HG02973 (cell line): ENCODE results near the gene TBL1X.
A peak's percentile ranks its signal among the peaks of the same experiment; 100 is the strongest.
"Not testable (repeated sequence)": the region's sequence is repeated elsewhere in the genome, so short reads cannot be mapped to it uniquely, and the experiment has no call there.

Experiments
- ATAC-seq: cut with Tn5 transposase; IDR thresholded peaks from one replicate; pipeline ENCODE4 v1.9.1; 2021; ENCODE audit warnings: moderate library complexity; ENCODE audit not compliant: unreplicated experiment

TBL1X gene

DNA sequence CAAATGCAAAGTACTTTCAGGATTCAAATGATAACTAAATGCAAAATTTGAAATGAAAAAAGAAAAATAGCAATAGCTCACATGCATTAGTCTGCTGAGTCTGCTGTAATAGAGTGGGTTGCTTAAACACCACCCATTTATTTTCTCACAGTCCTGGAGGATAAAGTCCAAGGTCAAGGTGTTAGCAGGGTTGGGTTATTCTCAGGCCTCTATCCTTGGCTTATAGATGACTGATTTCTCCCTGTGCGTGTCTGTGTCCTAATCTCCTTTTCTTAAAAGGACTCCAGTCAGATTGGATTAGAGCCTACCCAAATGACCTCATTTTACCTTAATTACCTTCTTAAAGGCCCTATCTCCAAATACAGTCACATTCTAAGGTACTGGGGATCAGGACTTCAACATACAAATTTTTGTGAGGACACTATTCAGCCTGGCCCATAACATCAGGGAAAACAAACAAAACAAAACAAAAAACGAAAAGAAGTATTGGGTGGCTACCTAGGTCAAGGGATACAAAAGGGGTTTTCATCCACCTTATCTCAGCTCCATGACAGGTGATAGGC lies 6.3 kb upstream of the TBL1X start:
- no peak for ATAC-seq

GRCh38 chrX:9459186-9459748 lies 5.6 kb upstream of the TBL1X start:
- no peak for ATAC-seq

DNA sequence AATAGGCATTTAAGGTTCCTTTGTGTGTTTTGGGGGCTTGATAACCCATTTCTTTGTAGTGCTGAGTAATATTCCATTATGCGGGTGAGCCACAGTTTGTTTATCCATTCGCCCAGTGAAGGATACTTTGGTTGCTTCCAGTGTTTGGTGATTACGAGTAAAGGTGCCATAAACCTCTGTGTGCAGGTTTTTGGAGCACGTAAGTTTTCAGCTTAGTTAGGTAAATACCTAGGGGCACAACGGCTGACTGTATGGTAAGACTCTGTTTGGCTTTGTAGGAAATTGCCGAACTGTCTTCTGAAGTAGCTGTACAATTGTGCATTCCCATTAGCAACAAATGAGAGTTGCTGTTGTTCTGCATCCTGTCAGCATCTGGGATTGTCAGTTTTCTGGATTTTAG lies 3.8 kb upstream of the TBL1X start:
- no peak for ATAC-seq

- no peak for ATAC-seq
These were observed 2.4 kb upstream of the TBL1X start for GRCh38 chrX:9462456-9462855.

DNA sequence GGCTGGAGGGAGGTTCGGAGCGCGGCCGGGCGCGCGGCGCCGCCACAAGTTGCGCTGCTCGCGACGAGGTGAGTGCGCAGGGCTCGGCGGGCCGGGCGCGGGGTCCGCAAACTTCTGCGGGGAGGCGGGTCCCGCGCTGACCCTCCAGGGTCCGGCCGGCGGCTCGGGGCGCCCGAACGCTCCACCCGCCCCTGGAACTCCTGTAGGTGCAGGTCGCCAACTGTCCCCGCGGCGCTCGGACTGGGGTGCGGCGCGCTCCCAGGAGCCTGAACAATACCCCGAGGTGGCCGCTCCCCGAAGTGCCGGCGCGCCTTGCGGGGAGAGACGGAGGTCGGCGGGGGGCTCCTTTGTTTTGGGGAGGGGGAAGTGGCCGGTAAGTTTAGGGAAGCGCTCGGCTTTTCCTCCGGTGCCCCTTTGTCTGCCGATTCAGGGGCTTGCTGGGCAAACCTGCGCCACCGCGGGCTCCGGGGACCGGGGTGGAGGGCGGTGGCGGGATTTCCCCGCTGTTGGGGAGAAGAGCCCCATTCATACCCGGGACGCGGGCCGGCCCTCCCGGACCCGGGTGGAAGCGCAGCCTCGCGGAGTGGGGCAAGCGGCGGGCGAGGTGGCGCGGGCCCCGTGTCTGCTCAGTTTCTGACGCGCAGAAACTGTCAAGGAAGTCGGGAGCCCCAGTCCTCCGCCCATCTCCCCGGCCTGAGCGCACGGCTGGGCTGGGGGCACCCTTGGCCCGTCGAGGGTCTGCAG lies 694 bp downstream of the TBL1X start:
- peak; percentile 21 for ATAC-seq

DNA sequence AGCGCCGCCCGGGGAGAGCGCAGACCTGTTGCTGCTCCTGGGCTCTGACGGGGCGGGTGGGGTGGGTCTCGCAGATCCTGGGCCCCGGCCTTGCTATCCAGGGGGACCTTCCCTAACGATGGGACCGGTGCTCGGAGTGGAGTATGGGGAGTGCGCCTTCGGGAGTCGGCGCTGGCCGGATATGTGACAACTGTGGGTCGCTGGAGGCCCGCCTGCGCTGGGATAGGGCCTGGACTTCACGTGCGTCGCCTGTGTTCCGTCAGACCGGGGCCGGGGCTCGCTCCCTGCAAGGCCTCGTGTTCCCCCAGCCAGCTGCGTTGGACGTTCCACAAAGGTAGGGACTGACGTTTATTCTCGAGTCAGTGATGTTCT lies 1.3 kb downstream of the TBL1X start:
- no peak for ATAC-seq

GRCh38 chrX:9466736-9467135 lies 1.9 kb downstream of the TBL1X start:
- no peak for ATAC-seq

DNA sequence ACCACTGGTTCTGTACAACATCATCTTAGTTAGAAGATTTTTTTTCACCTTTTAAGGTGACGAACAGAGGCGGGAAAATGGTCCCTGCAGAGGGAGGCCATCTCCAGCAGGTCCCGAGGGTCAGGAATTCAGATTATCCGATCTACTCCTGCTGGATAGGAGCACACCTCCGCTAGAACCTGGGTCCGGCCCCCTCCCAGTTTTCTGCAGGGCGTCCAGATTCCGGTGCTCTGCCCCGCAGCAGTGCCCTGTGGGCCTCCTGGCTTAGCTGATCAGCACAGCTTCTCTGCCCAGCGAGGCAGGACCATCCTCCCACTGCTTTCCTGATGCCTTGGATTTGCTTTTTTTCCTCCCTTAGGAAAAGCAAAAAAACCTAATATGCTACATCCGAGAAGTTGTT lies 2.3 kb downstream of the TBL1X start:
- no peak for ATAC-seq

DNA sequence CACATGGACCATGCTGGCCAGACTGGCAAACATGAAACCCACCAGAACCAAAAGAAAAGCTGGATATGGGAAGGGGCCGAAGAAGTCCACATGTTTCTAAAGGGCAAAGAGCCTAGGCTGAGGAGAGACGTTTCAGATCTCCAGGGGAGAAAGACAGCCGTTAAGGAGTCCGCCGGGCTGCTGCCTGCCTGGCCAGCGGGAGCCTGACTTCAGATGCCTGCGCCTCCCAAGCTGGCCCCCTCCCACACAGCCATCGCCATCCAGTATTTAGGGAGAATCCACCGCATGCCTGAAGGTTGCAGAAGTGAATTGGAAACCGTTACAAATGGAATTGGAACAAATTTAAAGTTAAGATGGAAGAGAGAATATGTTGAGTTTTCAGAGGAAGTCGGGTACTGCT lies 2.9 kb downstream of the TBL1X start:
- no peak for ATAC-seq

GRCh38 chrX:9471571-9471985 lies 6.7 kb downstream of the TBL1X start:
- ATAC-seq = no peak

DNA sequence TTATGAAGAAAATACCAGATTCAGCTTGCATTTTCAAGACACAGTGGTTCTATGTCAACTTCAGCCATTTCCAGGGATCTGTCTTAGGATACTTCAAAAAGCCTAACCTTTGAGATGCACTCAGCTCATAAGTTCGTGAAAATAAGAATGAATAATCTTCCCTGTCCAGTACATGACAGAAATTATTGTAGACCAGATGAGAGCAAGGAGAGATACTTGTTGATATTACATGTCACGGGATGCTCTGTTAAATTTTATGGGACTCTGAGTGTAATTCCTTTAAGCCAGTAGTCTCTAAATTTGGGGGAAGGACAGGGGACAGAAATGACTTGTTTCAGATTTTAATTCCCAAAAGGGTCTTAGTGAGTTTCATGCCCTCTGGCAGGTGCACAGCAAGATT lies 8.8 kb downstream of the TBL1X start:
- ATAC-seq = no peak

- ATAC-seq = not testable (repeated sequence)
These were observed 10.6 kb downstream of the TBL1X start for GRCh38 chrX:9475417-9475816.

DNA sequence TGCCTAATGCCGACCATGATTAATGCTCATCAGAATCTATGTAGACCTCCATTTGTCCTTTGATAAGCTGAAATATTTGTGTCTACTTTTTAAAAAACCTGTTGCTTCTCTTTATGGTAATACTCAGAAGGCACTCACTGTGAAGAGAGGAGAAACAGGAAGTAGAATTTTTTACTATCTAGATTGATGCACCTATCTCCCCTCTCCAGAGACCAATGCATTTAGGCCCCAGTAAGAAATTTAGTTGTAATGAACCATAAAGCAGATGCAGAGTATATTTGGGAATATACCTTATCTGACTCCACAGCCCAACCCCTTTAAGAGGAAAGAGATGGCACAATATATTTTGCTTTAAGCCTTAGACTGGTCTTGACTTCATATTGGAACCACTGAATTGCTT lies 11.1 kb downstream of the TBL1X start:
- no peak for ATAC-seq

DNA sequence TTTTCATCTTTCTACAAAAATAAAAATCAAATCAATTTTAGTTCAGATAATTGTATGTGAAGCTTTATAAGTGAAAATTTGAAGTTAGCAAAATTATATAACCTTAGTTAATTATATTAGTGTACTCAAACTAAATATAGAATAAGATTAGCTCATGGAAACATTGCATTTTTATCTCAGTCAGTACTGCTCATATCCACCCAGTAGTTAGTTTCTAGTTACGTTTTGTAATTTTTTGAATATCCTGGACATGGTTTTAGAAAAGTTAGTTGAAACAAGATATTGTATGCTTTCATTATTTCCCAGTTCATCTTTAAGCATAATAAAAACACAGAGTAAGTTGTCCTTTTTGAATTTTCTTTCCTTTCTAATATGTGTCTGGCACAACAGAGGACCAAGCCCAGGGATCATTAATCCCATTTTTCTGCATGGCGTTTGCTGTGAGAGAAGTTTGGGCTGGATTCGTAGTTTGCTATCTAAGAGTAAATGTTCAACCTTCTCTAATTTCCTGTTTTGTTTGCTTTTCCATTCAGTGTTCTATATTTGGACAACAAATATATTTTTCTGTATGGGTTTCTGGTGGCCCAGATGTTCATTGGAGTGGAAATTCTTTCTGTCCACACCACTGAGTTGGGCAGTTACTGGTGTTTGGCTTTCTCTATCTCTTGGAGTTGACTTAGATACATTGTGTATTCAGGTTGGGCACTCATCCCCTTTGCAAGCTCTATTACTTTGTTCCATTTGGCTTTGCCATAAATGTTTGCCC lies 12.1 kb downstream of the TBL1X start:
- ATAC-seq = no peak

GRCh38 chrX:9482408-9482807 lies 17.6 kb downstream of the TBL1X start:
- ATAC-seq = no peak

DNA sequence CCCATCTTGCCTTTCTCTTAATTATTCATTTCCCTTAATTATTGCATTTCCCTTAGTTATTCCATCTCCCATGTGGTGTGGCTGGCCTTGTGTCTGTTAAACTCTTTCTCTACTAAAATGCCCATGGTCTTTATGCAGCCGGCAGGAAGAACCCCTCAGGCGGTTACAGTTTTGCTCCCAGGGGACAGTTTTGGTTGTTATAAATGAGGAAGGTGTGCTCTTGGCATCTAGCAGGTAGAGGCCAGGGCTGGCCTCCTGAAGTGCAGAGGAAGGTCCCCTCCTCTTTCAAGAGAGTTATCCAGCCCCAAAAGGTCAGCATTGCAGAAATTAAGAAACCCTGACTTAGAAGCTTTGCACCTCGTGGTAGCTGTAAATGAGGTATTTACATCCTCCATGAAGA lies 18.0 kb downstream of the TBL1X start:
- ATAC-seq = no peak

- ATAC-seq = no peak
These were observed 18.5 kb downstream of the TBL1X start for GRCh38 chrX:9483376-9483775.

DNA sequence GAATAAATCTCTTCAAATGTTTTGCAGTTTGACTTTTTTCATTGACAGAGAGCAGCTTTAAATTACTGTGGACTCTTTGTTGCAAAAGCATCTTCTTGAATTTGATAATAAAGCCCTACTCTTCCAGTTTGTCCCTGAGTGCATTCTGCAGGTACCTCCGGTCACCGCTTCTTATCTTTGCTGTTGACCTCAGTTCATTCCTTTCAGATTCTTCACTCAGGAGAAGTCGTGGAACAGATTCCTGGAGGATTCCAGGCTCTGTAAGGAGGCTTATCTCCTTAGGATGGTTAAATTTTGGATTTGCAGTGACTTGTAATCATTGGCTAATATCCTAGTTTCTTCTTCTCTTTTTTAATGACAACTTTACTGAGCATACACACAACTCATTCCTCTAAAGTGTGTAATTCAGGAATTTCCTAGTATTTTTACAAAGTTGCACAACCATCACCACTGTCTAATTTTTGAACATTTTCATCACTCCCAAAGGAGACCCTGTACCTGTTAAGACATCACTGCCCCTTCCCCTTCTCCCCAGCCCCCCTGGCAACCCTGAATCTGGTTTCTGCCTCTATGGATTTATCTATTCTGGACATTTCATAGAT lies 22.0 kb downstream of the TBL1X start:
- no peak for ATAC-seq

DNA sequence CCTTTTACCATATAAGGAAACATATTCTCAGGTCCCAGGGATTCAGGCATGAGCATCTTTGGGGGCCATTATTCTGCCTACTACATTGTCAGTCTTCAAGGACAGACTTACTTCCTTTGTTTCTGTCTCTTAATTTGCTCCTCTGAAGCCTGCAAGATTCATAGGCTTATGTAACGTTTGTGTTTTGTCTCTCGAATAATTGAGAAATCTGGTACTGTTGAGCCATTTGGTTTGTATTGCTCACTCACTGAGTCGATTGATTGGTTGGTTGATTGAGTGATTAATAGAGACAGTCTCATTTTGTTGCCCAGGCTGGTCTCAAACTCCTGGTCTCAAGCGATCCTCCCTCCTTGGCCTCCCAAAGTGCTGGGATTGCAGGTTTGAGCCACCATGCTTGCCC lies 23.7 kb downstream of the TBL1X start:
- no peak for ATAC-seq

DNA sequence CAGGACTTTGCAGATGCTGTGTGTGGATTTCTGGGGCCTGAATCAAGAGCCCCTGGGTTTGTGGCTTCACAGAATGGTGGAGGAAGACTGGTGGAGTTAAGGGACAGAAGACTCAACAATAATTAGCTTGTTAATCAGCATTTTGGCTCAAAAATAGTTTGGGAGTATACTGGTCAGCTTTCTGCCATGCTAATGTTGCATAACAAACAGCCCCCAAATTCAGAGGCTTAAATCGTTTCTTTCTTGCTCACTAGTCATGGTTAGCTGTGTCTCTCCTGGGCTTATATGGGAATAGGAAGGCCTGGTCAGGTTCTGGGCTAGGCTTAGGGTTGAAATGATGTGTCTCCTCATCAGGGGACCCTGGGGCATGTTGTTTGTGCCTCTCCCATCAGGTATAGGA lies 24.4 kb downstream of the TBL1X start:
- ATAC-seq = no peak

DNA sequence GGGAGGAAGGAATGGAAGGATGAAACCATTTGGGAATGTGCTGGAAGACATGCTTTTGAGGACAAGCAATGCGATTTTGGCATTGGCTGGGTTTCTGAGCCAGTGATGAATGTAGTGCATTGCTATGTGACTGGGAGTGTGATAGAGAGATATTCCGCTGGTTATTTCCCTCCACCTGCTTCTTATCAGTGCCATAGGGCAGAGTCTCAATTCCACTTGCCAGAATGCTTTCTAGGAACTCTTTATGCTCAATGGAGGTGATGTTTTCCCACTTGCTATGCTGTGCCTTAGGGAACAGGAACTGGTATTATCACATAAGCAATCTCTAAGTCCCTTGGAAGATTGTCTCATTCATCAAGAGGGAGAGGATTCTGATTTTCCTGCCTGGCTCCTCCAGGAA lies 28.0 kb downstream of the TBL1X start:
- ATAC-seq = no peak

DNA sequence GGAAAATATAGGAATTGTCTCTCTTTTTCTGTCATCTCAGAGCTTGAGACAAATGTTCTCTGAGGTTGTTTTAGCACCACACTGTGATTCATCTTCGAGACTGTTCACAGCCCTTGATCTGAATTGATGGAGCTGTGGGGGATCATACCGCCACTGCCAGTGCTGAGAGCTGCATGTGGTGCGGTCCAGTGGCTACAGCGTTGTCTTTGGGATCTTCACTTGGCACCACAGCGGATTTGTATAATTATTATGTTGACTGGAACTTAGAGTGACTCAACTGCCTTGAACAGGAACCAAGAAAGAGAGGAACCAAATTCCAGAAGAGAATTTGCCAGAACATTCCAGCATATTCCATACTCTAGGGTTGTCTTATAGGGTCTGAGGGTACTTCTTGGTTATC lies 29.1 kb downstream of the TBL1X start:
- ATAC-seq = no peak
